Measurements from ENCODE around the gene ACSF2. TPM values are rescaled to one million over a fixed set of nuclear protein-coding genes. Genes with fewer than 3 reads are reported as not detected.
A peak's percentile ranks its signal among the peaks of the same experiment; 100 is the strongest.

ACSF2 gene
- polyA plus RNA-seq, 2 of the 4 experiments (the other 2 are of a cell fraction), result 24.4 to 33.6 TPM

- 84% methylated on average over 9 of the region's 9 CpGs for WGBS (ENCODE audit: missing lambda C conversion rate)
- peak in 1 of 2 experiments; percentile 35; a peak in 3 of 6 replicates for ATAC-seq
- POLR2A ChIA-PET, result no interaction called here
Observed at GRCh38 chr17:50502301-50502990, 76.4 kb downstream of the ACSF2 start.

GRCh38 chr17:50505591-50506130 is 79.6 kb downstream of the ACSF2 start:
- no peak for ATAC-seq
- no peak overlapping the region for H3K4me2 ChIP-seq
- FAIRE-seq, result no peak

More at GRCh38 chr17:50502301-50502990, 76.4 kb downstream of the ACSF2 start:
- Histone ChIP-seq H3K4me2 (no peak overlapping the region), H3K4me3 (no peak overlapping the region), H3K9me3 (no peaks in the 10 kb centered on the region), H3K4me1 (peaks cover 5% of the 10 kb centered on the region; the same call in 1 of the 3 replicates), H3K27ac (no peak overlapping the region)
- FAIRE-seq, result no peak
- CTCF ChIA-PET, result interaction anchor here (0.6 to 10.1 kb wide), 21 partner anchors 9 to 350 kb away, joined by 3 to 119 read pairs (median 8); partner anchors contain the start of gene RSAD1
- no peak for DNase-seq (ENCODE audit: low read depth in 1 of 2, low spot score in 1 of 2)
- TF ChIP-seq NR3C1 (IDR thresholded peaks at IDR 0.05), result no peak
- no peak for TF ChIP-seq RCOR1 (IDR thresholded peaks at IDR 0.05; ENCODE audit: low read depth, low read length)
- TF ChIP-seq ATOH8 (CRISPR knock-in tag; IDR thresholded peaks at IDR 0.05; ENCODE audit: low read depth), result no peak
- TF ChIP-seq MAZ (IDR thresholded peaks at IDR 0.05; ENCODE audit: borderline replicate concordance, low read depth, low read length), result no peak
- no peak for TF ChIP-seq NPAS2 (CRISPR knock-in tag; IDR thresholded peaks at IDR 0.05; ENCODE audit: borderline replicate concordance)
- no peak for TF ChIP-seq RFX5 (IDR thresholded peaks at IDR 0.05)
- no peak for TF ChIP-seq CEBPB (IDR thresholded peaks at IDR 0.05)
- no peak for TF ChIP-seq HEYL (CRISPR knock-in tag; IDR thresholded peaks at IDR 0.05)

More at GRCh38 chr17:50505591-50506130, 79.6 kb downstream of the ACSF2 start:
- CTCF ChIA-PET, result interaction anchor here (0.6 to 10.1 kb wide), 12 partner anchors 11 to 450 kb away, joined by 3 to 119 read pairs (median 5); partner anchors contain the start of gene RSAD1
- no peaks in the 10 kb centered on the region for H3K9me3 ChIP-seq
- 64% methylated on average over 7 of the region's 7 CpGs for WGBS (ENCODE audit: missing lambda C conversion rate)
- peaks cover 12% of the 10 kb centered on the region; the same call in 2 of the 3 replicates for H3K4me1 ChIP-seq
- H3K4me3 ChIP-seq, result no peak overlapping the region
- DNase-seq (ENCODE audit: low read depth in 1 of 2, low spot score in 1 of 2), result no peak
- no peak overlapping the region for H3K27ac ChIP-seq
- POLR2A ChIA-PET, result interaction anchor here (0.6 to 0.7 kb wide), 2 partner anchors 27 to 680 kb away, joined by 3 read pairs; no protein-coding TSS in a partner anchor
- TF ChIP-seq REST (IDR thresholded peaks at IDR 0.05) (no peak), HMGXB4 (CRISPR knock-in tag; IDR thresholded peaks at IDR 0.05; ENCODE audit: borderline replicate concordance) (no peak)
